ENCODE measurements around the gene LPCAT2. TPM values are rescaled to one million over a fixed set of nuclear protein-coding genes. Genes with fewer than 3 reads are reported as not detected.

The LPCAT2 gene, protein sequence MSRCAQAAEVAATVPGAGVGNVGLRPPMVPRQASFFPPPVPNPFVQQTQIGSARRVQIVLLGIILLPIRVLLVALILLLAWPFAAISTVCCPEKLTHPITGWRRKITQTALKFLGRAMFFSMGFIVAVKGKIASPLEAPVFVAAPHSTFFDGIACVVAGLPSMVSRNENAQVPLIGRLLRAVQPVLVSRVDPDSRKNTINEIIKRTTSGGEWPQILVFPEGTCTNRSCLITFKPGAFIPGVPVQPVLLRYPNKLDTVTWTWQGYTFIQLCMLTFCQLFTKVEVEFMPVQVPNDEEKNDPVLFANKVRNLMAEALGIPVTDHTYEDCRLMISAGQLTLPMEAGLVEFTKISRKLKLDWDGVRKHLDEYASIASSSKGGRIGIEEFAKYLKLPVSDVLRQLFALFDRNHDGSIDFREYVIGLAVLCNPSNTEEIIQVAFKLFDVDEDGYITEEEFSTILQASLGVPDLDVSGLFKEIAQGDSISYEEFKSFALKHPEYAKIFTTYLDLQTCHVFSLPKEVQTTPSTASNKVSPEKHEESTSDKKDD
- total RNA-seq: 3.8 and 11.6 TPM in 2 replicates

DNA sequence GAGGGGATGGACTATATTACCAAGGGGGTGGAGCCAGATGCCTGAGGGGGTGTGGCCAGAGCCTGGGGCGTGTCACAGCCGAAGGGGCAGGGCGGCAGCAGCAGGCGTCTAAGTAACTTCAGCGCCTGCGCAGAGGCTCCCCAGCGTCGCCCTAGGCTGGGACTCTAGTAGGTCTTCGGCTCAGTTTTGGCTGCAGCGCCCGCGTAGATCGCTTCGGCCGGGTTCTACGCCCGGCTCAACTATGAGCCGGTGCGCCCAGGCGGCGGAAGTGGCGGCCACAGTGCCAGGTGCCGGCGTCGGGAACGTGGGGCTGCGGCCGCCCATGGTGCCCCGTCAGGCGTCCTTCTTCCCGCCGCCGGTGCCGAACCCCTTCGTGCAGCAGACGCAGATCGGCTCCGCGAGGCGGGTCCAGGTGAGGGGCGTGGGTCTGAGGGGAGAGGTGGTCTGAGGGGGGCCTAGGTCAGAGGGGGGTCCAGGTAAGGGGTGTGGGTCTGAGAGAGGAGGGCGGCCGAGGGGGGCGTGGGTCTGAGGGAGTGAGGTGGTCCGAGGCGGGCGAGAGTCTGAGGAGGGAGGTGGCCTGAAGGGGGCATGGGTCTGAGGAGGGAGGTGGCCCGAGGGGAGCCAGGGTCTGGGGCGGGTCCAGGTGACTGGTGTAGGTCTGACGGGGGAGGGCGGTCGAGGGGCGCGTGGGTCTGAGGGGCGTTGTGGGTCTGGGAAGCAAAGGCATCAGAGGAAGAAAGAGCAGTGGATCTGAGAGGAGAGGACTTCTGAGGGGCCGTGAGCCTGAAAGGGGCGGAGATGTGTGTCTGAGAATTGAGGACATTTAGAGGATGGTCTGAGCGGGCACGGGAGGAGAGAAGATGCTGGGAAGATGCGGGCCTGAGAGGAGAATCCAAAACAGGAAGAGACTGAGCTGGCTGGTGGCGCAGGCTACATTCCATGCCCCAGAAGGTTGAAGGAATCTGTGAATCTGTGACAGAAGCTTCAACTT lies at the start of gene LPCAT2:
LPCAT2 (plus strand) TSS at position 132 of the 991 bp plus-strand sequence; CDS start at position 242, 110 bp downstream.

DNA sequence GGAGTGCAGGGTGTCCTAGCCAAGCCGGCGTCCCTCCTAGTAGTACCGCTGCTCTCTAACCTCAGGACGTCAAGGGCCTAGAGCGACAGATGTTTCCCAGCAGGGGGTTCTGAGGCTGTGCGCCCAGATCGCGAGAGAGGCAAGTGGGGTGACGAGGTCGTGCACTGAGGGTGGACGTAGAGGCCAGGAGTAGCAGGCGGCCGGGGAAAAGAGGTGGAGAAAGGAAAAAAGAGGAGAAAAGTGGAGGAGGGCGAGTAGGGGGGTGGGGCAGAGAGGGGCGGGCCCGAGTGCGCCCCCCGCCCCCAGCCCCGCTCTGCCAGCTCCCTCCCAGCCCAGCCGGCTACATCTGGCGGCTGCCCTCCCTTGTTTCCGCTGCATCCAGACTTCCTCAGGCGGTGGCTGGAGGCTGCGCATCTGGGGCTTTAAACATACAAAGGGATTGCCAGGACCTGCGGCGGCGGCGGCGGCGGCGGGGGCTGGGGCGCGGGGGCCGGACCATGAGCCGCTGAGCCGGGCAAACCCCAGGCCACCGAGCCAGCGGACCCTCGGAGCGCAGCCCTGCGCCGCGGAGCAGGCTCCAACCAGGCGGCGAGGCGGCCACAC lies 29.9 kb upstream of the LPCAT2 start, which contains the start of gene MMP2:
MMP2 (plus strand) TSS at position 372 of the 603 bp plus-strand sequence. CDS start 282 bp downstream, outside the sequence.

DNA sequence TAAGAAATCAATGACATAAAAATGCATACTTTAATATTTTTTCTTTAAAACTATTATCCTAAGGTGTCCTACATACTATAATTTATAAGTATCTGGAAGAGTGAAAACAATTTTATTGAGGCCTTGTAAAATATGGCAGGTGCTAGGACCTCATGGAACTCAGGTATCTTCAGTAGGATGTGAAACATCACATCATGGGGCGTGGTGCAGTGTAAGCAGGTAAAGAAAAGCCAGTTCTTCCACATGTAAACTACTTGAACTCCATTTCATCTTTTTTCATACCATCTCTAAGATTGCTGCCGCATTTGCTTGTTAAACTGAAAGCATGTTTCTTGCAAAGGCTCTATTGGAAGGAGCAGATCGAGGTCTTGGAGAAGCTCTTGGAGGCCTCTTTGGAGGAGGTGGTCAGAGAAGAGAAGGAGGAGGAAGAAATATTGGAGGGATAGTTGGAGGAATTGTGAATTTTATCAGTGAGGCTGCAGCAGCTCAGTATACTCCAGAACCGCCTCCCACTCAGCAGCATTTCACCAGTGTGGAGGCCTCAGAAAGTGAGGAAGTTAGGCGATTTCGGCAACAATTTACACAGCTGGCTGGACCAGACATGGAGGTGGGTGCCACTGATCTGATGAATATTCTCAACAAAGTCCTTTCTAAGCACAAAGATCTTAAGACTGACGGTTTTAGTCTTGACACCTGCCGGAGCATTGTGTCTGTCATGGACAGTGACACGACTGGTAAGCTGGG lies 57.7 kb downstream of the LPCAT2 start, which contains the start of gene CAPNS2:
CAPNS2 (plus strand) TSS at position 253 of the 744 bp plus-strand sequence; CDS start at position 326, 73 bp downstream.

Other genes starting within 250 kb of the LPCAT2 start
- not detected in 2 replicates for gene IRX6, start 184.9 kb upstream of the LPCAT2 start, total RNA-seq
- 403 and 801 TPM in 2 replicates for gene MMP2, start 29.9 kb upstream of the LPCAT2 start, total RNA-seq
- not detected in 2 replicates for gene CAPNS2, start 57.6 kb downstream of the LPCAT2 start, total RNA-seq
- gene SLC6A2, start 146.9 kb downstream of the LPCAT2 start, total RNA-seq: not detected in 2 replicates

All from epithelial cell of alveolus of lung (primary cell).